GM23338 (cell line): ENCODE measurements around the gene GRK2. TPM values are rescaled to one million over a fixed set of nuclear protein-coding genes. Genes with fewer than 3 reads are reported as not detected.

Experiments used
- EZH2 ChIP-seq: fragments of 200-600 bp; sonication (generic); IDR thresholded peaks from one replicate; pipeline ENCODE4 v1.8.0; 2017; ENCODE audit warnings: antibody characterized with exemption, mild to moderate bottlenecking, low read depth; ENCODE audit not compliant: unreplicated experiment
- EZH2phosphoT487 ChIP-seq: fragments of 200-600 bp; sonication (generic); IDR thresholded peaks from one replicate; pipeline ENCODE4 v1.8.1; 2018; ENCODE audit warnings: antibody characterized with exemption; ENCODE audit not compliant: unreplicated experiment
- NANOG ChIP-seq: IDR thresholded peaks from 2 replicates; pipeline ENCODE4 v1.6.1; 2016; ENCODE audit warnings: antibody characterized with exemption, borderline replicate concordance
- POLR2AphosphoS5 ChIP-seq: IDR thresholded peaks from 2 replicates; pipeline ENCODE4 v1.6.1; 2016; ENCODE audit warnings: antibody characterized with exemption, low read depth
- STAT1 ChIP-seq: IDR thresholded peaks from one replicate; pipeline ENCODE4 v1.6.1; 2016; ENCODE audit warnings: antibody characterized with exemption; ENCODE audit not compliant: unreplicated experiment
- ZNF114 ChIP-seq: fragments of 250-450 bp; sonication (Bioruptor Pico); IDR thresholded peaks from 2 replicates; pipeline ENCODE4 v1.5.0; 2020; ENCODE audit warnings: mild to moderate bottlenecking, moderate library complexity
- ZNF331 ChIP-seq: fragments of 250-450 bp; sonication (Bioruptor Pico); IDR thresholded peaks from 2 replicates; pipeline ENCODE4 v1.5.0; 2020; ENCODE audit warnings: low read depth, mild to moderate bottlenecking, moderate library complexity
- polyA plus RNA-seq: library from polyadenylated mRNA; unstranded; fragments of >200 nt; fragmentation: Nextera tagmentation; extraction: Ambion mirVana; gene quantifications from 2 replicates; pipeline ENCODE4 v1.2.1, GENCODE V29; 2016
- total RNA-seq: library from RNA; depleted of rRNA; stranded (reverse); fragments of >200 nt; shearing (Covaris generic); gene quantifications from 2 replicates; pipeline ENCODE4 v1.2.3, GENCODE V29; 2014
- TF ChIP-seq, protein P1 (sequence below): fragments of 250-450 bp; sonication (Bioruptor Pico); IDR thresholded peaks from 2 replicates; pipeline ENCODE4 v1.5.0; 2020; ENCODE audit warnings: mild to moderate bottlenecking, moderate library complexity
- TF ChIP-seq, protein P2 (sequence below): IDR thresholded peaks from 2 replicates; pipeline ENCODE4 v1.6.1; 2016; ENCODE audit warnings: antibody characterized with exemption
- TF ChIP-seq, protein P3 (sequence below), 2 experiments: fragments of 200-600 bp in 1 of 2; sonication (generic) in 1 of 2; conservative IDR thresholded peaks; 2 replicates each; pipeline versions ENCODE4 v1.5.1 to v1.6.1; 2016 to 2017; ENCODE audit warnings: antibody characterized with exemption in 2 of 2, low read depth in 2 of 2, mild to moderate bottlenecking in 2 of 2, moderate library complexity in 1 of 2

GRK2 gene
- total and polyA plus RNA-seq, 2 experiments from 2014 or later: 19.5 to 72.5 TPM

DNA sequence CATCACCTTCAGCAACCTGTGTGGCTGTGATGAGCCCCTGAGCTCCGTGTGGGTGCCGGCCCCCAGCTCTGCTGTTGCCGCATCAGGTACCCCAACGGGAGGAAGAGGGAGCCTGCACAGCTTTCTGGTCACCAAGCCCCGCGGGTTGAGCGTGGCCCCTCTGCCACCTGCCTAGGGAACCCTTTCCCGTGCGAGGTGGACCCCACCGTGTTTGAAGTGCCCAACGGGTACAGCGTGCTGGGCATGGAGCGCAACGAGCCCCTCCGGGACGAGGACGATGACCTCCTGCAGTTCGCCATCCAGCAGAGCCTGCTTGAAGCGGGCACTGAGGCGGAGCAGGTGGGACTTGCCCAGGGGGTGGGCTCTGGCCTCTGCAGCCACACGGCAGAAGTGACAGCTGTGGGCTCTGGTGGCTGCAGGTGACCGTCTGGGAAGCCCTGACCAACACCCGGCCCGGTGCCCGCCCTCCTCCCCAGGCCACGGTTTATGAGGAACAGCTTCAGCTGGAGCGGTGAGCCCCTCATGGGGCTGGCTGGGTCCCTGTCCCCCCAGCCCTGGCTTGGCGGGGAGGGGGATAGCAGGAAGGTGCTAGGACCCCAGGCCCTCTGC lies 35.1 kb downstream of the GRK2 start (continued):
- TF ChIP-seq, protein P1, sequence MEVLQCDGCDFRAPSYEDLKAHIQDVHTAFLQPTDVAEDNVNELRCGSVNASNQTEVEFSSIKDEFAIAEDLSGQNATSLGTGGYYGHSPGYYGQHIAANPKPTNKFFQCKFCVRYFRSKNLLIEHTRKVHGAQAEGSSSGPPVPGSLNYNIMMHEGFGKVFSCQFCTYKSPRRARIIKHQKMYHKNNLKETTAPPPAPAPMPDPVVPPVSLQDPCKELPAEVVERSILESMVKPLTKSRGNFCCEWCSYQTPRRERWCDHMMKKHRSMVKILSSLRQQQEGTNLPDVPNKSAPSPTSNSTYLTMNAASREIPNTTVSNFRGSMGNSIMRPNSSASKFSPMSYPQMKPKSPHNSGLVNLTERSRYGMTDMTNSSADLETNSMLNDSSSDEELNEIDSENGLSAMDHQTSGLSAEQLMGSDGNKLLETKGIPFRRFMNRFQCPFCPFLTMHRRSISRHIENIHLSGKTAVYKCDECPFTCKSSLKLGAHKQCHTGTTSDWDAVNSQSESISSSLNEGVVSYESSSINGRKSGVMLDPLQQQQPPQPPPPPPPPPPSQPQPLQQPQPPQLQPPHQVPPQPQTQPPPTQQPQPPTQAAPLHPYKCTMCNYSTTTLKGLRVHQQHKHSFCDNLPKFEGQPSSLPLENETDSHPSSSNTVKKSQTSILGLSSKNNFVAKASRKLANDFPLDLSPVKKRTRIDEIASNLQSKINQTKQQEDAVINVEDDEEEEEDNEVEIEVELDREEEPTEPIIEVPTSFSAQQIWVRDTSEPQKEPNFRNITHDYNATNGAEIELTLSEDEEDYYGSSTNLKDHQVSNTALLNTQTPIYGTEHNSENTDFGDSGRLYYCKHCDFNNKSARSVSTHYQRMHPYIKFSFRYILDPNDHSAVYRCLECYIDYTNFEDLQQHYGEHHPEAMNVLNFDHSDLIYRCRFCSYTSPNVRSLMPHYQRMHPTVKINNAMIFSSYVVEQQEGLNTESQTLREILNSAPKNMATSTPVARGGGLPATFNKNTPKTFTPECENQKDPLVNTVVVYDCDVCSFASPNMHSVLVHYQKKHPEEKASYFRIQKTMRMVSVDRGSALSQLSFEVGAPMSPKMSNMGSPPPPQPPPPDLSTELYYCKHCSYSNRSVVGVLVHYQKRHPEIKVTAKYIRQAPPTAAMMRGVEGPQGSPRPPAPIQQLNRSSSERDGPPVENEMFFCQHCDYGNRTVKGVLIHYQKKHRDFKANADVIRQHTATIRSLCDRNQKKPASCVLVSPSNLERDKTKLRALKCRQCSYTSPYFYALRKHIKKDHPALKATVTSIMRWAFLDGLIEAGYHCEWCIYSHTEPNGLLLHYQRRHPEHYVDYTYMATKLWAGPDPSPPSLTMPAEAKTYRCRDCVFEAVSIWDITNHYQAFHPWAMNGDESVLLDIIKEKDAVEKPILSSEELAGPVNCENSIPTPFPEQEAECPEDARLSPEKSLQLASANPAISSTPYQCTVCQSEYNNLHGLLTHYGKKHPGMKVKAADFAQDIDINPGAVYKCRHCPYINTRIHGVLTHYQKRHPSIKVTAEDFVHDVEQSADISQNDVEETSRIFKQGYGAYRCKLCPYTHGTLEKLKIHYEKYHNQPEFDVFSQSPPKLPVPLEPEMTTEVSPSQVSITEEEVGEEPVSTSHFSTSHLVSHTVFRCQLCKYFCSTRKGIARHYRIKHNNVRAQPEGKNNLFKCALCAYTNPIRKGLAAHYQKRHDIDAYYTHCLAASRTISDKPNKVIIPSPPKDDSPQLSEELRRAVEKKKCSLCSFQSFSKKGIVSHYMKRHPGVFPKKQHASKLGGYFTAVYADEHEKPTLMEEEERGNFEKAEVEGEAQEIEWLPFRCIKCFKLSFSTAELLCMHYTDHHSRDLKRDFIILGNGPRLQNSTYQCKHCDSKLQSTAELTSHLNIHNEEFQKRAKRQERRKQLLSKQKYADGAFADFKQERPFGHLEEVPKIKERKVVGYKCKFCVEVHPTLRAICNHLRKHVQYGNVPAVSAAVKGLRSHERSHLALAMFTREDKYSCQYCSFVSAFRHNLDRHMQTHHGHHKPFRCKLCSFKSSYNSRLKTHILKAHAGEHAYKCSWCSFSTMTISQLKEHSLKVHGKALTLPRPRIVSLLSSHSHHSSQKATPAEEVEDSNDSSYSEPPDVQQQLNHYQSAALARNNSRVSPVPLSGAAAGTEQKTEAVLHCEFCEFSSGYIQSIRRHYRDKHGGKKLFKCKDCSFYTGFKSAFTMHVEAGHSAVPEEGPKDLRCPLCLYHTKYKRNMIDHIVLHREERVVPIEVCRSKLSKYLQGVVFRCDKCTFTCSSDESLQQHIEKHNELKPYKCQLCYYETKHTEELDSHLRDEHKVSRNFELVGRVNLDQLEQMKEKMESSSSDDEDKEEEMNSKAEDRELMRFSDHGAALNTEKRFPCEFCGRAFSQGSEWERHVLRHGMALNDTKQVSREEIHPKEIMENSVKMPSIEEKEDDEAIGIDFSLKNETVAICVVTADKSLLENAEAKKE: no peak
- TF ChIP-seq ZNF331 (CRISPR knock-in tag) (no peak), STAT1 (no peak), EZH2phosphoT487 (no peak), POLR2AphosphoS5 (no peak), NANOG (no peak), EZH2 (no peak), ZNF114 (no peak)
- TF ChIP-seq, protein P2, sequence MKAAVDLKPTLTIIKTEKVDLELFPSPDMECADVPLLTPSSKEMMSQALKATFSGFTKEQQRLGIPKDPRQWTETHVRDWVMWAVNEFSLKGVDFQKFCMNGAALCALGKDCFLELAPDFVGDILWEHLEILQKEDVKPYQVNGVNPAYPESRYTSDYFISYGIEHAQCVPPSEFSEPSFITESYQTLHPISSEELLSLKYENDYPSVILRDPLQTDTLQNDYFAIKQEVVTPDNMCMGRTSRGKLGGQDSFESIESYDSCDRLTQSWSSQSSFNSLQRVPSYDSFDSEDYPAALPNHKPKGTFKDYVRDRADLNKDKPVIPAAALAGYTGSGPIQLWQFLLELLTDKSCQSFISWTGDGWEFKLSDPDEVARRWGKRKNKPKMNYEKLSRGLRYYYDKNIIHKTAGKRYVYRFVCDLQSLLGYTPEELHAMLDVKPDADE: no peak
- TF ChIP-seq, protein P3, sequence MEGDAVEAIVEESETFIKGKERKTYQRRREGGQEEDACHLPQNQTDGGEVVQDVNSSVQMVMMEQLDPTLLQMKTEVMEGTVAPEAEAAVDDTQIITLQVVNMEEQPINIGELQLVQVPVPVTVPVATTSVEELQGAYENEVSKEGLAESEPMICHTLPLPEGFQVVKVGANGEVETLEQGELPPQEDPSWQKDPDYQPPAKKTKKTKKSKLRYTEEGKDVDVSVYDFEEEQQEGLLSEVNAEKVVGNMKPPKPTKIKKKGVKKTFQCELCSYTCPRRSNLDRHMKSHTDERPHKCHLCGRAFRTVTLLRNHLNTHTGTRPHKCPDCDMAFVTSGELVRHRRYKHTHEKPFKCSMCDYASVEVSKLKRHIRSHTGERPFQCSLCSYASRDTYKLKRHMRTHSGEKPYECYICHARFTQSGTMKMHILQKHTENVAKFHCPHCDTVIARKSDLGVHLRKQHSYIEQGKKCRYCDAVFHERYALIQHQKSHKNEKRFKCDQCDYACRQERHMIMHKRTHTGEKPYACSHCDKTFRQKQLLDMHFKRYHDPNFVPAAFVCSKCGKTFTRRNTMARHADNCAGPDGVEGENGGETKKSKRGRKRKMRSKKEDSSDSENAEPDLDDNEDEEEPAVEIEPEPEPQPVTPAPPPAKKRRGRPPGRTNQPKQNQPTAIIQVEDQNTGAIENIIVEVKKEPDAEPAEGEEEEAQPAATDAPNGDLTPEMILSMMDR (conservative IDR thresholded peaks at IDR 0.05; ENCODE audit: low read depth in 2 of 2): no peak
